ENCODE data around the gene OR5AC2.

The OR5AC2 gene

DNA sequence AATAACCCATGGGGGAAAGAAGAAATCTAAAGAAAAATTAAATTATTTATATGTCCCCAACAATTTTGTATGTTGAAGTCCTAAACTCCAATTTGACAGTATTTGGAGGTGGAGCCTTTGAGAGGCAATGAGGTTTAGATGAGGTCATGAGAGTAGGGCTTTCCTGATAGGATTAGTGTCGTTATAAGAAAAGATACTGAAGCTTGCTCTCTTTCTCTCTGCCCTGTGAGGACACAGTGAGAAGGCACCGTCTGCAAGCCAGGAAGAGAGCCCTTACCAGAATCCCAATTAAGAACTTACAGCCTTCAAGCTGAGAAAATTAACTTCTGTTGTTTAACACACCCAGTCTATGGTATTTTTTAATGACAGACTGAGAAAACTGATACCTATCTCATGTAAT, 16.1 kb upstream of the OR5AC2 start:
- Histone ChIP-seq H3K4me3 (ENCODE audit: low read depth, low read length) (no peak overlapping the region), H3K27me3 (replicated peaks) (no peaks in the 10 kb centered on the region), H3K27ac (no peak overlapping the region), H3K36me3 (replicated peaks) (no peaks in the 10 kb centered on the region)
- TF ChIP-seq, protein P1, sequence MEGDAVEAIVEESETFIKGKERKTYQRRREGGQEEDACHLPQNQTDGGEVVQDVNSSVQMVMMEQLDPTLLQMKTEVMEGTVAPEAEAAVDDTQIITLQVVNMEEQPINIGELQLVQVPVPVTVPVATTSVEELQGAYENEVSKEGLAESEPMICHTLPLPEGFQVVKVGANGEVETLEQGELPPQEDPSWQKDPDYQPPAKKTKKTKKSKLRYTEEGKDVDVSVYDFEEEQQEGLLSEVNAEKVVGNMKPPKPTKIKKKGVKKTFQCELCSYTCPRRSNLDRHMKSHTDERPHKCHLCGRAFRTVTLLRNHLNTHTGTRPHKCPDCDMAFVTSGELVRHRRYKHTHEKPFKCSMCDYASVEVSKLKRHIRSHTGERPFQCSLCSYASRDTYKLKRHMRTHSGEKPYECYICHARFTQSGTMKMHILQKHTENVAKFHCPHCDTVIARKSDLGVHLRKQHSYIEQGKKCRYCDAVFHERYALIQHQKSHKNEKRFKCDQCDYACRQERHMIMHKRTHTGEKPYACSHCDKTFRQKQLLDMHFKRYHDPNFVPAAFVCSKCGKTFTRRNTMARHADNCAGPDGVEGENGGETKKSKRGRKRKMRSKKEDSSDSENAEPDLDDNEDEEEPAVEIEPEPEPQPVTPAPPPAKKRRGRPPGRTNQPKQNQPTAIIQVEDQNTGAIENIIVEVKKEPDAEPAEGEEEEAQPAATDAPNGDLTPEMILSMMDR (IDR thresholded peaks at IDR 0.05; ENCODE audit: low read depth, low read length, missing control alignments), result no peak
- in situ Hi-C loops (cut with HindIII; ENCODE audit: low pct_ligation_motif_present, low sequenced_read_pairs), result no loop called here
- no peak for DNase-seq

DNA sequence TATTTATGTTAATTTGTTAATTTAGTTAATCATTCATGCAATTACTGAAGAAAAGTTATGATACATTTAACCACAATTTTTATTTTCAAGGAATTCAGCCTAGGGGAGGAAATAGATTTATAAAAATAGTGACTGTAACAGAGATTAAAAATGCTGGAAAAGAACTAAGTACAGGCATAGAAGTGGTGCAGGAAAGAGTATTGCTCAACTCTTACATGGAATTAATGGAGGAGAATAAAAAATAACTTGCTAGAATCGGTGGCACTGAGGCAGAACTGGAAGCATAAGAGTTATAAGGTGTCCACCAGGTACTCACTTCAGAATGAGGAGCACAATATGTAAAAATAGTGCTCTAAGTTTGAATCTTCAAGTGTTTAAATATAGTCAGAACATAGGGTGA, 13.5 kb upstream of the OR5AC2 start:
- TF ChIP-seq, protein P1 (IDR thresholded peaks at IDR 0.05; ENCODE audit: low read depth, low read length, missing control alignments), result no peak

DNA sequence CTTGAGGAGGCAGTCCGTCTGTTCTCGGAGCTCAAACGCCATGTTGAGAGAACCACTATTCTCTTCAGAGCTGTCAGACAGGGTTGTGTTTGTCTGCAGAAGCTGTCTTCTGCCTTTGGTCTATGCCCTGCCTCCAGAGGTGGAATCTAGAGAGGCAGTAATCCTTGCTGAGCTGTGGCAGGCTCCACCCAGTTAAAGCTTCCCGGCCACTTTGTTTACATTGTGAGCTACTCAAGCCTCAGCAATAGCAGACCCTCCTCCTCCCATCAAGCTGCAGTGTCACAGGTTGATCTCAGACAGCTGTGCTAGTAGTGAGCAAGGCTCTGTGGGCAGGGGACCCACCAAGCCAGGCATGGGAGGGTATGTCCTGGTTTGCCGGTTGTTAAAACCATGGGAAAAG, 8.9 kb downstream of the OR5AC2 start:
- no peaks in the 10 kb centered on the region for H3K36me3 ChIP-seq (replicated peaks)
- no peak for DNase-seq
- in situ Hi-C loops (cut with HindIII; ENCODE audit: low pct_ligation_motif_present, low sequenced_read_pairs), result no loop called here
- H3K27me3 ChIP-seq (replicated peaks), result no peaks in the 10 kb centered on the region
- no peak overlapping the region for H3K4me3 ChIP-seq (ENCODE audit: low read depth, low read length)
- TF ChIP-seq, protein P1 (IDR thresholded peaks at IDR 0.05; ENCODE audit: low read depth, low read length, missing control alignments), result no peak
- H3K27ac ChIP-seq, result no peak overlapping the region

More for the DNA sequence above, 13.5 kb upstream of the OR5AC2 start:
- Histone ChIP-seq H3K36me3 (replicated peaks) (no peaks in the 10 kb centered on the region), H3K27me3 (replicated peaks) (no peaks in the 10 kb centered on the region), H3K27ac (no peak overlapping the region), H3K4me3 (ENCODE audit: low read depth, low read length) (no peak overlapping the region)
- in situ Hi-C loops (cut with HindIII; ENCODE audit: low pct_ligation_motif_present, low sequenced_read_pairs), result no loop called here
- DNase-seq, result no peak

DNA sequence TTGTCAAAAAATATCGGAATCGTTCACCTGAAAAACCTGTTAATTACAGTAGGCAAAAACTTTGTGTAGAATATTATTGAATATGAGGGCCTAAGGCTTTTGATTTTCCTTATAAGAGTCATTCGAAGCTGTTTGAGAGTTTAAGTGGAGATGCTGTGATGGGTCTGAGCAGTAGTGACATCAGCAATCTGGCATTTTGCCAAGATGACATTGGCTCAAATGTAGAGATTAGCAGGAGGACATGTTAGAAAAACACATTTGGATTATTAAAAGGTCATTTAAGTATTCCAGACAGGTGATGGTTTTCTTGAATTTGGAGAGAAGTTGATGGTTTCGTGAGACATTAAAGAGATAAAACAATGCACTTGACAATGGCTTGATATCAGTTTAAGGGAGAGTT, 12.9 kb downstream of the OR5AC2 start:
- no peak for DNase-seq
- Histone ChIP-seq H3K27ac (no peak overlapping the region), H3K27me3 (replicated peaks) (no peaks in the 10 kb centered on the region), H3K36me3 (replicated peaks) (no peaks in the 10 kb centered on the region), H3K4me3 (ENCODE audit: low read depth, low read length) (no peak overlapping the region)
- TF ChIP-seq, protein P1 (IDR thresholded peaks at IDR 0.05; ENCODE audit: low read depth, low read length, missing control alignments), result no peak
- in situ Hi-C loops (cut with HindIII; ENCODE audit: low pct_ligation_motif_present, low sequenced_read_pairs), result no loop called here

DNA sequence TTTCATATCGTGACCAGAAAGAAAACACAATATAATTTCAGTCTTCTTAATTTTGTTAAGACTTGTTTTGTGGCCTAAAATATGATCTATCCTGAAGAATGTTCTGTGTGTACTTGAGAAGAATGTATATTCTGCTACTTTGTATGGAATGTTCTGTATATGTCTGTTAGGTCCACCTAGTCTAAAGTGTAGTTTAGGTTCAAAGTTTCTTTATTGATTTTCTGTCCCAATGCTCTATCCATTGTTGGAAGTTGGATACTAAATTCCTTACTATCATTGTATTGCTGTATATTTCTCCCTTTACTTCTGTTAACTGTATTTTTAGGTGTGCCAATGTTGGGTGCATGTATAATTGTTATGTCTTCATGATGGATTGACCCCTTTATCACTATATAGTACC, 21.2 kb downstream of the OR5AC2 start:
- TF ChIP-seq, protein P1 (IDR thresholded peaks at IDR 0.05; ENCODE audit: low read depth, low read length, missing control alignments), result no peak
- no peak overlapping the region for H3K27ac ChIP-seq
- in situ Hi-C loops (cut with HindIII; ENCODE audit: low pct_ligation_motif_present, low sequenced_read_pairs), result no loop called here
- H3K27me3 ChIP-seq (replicated peaks), result no peaks in the 10 kb centered on the region
- no peaks in the 10 kb centered on the region for H3K36me3 ChIP-seq (replicated peaks)
- H3K4me3 ChIP-seq (ENCODE audit: low read depth, low read length), result no peak overlapping the region
- no peak for DNase-seq

DNA sequence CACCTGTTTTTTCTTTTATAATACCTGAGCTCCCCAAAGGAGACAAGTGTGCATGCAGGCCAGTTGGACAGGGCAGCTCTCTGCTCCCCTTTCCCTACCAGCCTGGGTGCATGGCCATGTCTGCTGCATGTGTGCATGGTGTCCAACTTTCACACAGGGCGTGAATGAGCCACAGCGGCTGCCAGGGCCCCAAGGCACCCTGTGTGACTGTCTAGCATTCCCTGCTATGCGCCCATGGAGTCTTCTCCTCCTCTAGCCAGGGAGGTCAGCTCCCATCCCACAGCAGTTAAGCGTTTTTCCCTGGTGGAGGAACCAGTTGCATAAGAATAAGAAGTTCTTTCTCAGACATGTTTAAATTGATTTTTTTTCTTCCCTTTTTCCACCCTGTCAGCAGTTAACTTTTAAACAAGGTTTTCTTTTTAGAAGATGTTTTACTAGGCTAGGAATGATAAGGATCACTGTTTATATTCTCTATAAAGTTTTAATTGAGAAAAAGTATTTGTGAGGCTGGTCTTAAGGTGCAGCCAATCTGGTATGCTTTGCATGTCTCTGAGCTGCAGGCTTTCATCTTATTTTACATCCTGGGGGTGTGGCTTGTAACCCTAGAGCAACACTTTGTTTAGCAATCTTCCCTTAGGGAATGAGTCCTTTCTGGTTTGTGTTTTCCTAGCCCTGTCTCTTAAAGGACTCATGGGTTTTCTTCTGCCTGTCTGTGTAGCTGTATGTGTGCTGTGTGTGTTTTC, 23.0 kb downstream of the OR5AC2 start:
- in situ Hi-C loops (cut with HindIII; ENCODE audit: low pct_ligation_motif_present, low sequenced_read_pairs), result no loop called here
- no peak overlapping the region for H3K4me3 ChIP-seq (ENCODE audit: low read depth, low read length)
- TF ChIP-seq, protein P1 (IDR thresholded peaks at IDR 0.05; ENCODE audit: low read depth, low read length, missing control alignments), result no peak

More for the DNA sequence above, 23.0 kb downstream of the OR5AC2 start:
- Histone ChIP-seq H3K27me3 (replicated peaks) (no peaks in the 10 kb centered on the region), H3K27ac (no peak overlapping the region), H3K36me3 (replicated peaks) (no peaks in the 10 kb centered on the region)
- DNase-seq, result no peak

Data from brain microvascular endothelial cell (primary cell).